Measurements from ENCODE around the gene GPR107. TPM values are rescaled to one million over a fixed set of nuclear protein-coding genes. Genes with fewer than 3 reads are reported as not detected.
A peak's percentile ranks its signal among the peaks of the same experiment; 100 is the strongest.

GPR107 gene
- total and polyA plus RNA-seq, 7 donors: 3.6 to 34.1 (median 19.6) TPM

DNA sequence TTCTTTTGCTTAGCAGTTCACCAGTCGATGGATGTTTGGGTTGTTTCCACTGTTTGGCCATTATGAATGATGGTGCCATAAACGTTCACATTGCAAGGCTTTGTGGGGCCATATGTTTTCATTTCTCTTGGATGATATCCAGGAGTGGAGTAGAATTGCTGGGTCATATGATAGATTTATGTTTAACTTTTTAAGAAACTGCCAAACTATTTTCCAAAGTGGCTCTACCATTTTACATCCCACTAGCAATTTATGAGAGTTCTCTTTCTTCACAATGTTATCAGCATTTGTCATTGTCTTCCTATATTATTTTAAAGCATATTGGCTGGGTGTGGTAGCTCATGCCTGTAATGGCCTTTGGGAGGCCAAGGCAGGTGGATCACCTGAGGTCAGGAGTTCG lies 5.2 kb downstream of the GPR107 start:
- no peaks in the 10 kb centered on the region for H3K27me3 ChIP-seq
- WGBS, 2 donors: 12 to 38% methylated on average over 3 of the region's 3 CpGs
- intact Hi-C loops (cut with DNase I): no loop called here

DNA sequence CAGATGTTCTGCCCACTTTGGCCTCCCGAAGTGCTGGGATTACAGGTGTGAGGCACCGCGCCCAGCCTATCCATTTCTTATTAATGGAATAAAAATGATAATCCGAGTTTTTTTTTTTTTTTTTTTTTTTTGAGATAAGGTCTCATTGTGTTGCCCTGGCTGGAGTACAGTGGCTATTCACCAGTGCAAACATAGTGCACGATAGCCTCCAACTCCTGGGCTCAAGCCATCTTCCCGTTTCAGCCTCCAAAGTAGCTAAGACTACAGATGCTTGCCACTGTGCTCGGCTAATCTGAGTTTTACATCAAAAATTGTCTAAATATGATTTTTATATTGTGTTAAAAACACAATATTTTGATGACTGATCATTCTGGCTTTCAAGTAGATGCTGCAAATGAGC lies 6.6 kb downstream of the GPR107 start:
- DNase-seq: no peak
- peaks cover 0 to 11% (median 0%) of the 10 kb centered on the region in 4 donors for H3K36me3 ChIP-seq
- 72 to 86% methylated on average over 7 of the region's 7 CpGs for WGBS, 2 donors
- H3K4me1 ChIP-seq: peaks cover 0 to 22% (median 10%) of the 10 kb centered on the region in 4 donors
- no peak overlapping the region for H3K27ac ChIP-seq
- intact Hi-C loops (cut with DNase I): no loop called here
- H3K4me3 ChIP-seq: no peak overlapping the region
- H3K9me3 ChIP-seq: no peaks in the 10 kb centered on the region
- TF ChIP-seq POLR2AphosphoS5 (IDR thresholded peaks at IDR 0.05): no peak
- TF ChIP-seq, protein P1, sequence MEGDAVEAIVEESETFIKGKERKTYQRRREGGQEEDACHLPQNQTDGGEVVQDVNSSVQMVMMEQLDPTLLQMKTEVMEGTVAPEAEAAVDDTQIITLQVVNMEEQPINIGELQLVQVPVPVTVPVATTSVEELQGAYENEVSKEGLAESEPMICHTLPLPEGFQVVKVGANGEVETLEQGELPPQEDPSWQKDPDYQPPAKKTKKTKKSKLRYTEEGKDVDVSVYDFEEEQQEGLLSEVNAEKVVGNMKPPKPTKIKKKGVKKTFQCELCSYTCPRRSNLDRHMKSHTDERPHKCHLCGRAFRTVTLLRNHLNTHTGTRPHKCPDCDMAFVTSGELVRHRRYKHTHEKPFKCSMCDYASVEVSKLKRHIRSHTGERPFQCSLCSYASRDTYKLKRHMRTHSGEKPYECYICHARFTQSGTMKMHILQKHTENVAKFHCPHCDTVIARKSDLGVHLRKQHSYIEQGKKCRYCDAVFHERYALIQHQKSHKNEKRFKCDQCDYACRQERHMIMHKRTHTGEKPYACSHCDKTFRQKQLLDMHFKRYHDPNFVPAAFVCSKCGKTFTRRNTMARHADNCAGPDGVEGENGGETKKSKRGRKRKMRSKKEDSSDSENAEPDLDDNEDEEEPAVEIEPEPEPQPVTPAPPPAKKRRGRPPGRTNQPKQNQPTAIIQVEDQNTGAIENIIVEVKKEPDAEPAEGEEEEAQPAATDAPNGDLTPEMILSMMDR (IDR thresholded peaks at IDR 0.05): no peak
- H3K27me3 ChIP-seq: no peaks in the 10 kb centered on the region

More for the DNA sequence above, 5.2 kb downstream of the GPR107 start:
- DNase-seq: no peak
- TF ChIP-seq, protein P1 (IDR thresholded peaks at IDR 0.05): no peak
- TF ChIP-seq POLR2A (IDR thresholded peaks at IDR 0.05) (no peak), EP300 (IDR thresholded peaks at IDR 0.05) (no peak), POLR2AphosphoS5 (IDR thresholded peaks at IDR 0.05) (no peak)
- Histone ChIP-seq H3K4me3 (no peak overlapping the region), H3K4me1 (peaks cover 0 to 25% (median 18%) of the 10 kb centered on the region in 4 donors), H3K9me3 (no peaks in the 10 kb centered on the region), H3K36me3 (peaks cover 0 to 11% (median 0%) of the 10 kb centered on the region in 4 donors), H3K27ac (no peak overlapping the region)

GRCh38 chr9:130062750-130063149 lies 9.0 kb downstream of the GPR107 start:
- WGBS, 2 donors: 75 to 80% methylated on average over 2 of the region's 2 CpGs
- Histone ChIP-seq H3K27me3 (no peaks in the 10 kb centered on the region), H3K36me3 (peaks cover 0 to 11% (median 0%) of the 10 kb centered on the region in 4 donors), H3K9me3 (no peaks in the 10 kb centered on the region), H3K27ac (no peak overlapping the region), H3K4me1 (peaks cover 0 to 18% (median 11%) of the 10 kb centered on the region in 4 donors), H3K4me3 (no peak overlapping the region)
- intact Hi-C loops (cut with DNase I): no loop called here
- DNase-seq: no peak
- no peak for TF ChIP-seq POLR2AphosphoS5 (IDR thresholded peaks at IDR 0.05)
- no peak for TF ChIP-seq EP300 (IDR thresholded peaks at IDR 0.05)
- no peak for TF ChIP-seq POLR2A (IDR thresholded peaks at IDR 0.05)
- TF ChIP-seq, protein P1 (IDR thresholded peaks at IDR 0.05): no peak

GRCh38 chr9:130064621-130065020 lies 10.9 kb downstream of the GPR107 start:
- no peak for DNase-seq
- no peaks in the 10 kb centered on the region for H3K27me3 ChIP-seq
- intact Hi-C loops (cut with DNase I): no loop called here
- no peaks in the 10 kb centered on the region for H3K9me3 ChIP-seq
- no peaks in the 10 kb centered on the region for H3K36me3 ChIP-seq
- TF ChIP-seq, protein P1 (IDR thresholded peaks at IDR 0.05): no peak
- TF ChIP-seq EP300 (IDR thresholded peaks at IDR 0.05) (no peak), POLR2A (IDR thresholded peaks at IDR 0.05) (no peak), POLR2AphosphoS5 (IDR thresholded peaks at IDR 0.05) (no peak)
- no peak overlapping the region for H3K27ac ChIP-seq
- WGBS, 2 donors: 96 to 97% methylated on average over 4 of the region's 4 CpGs
- H3K4me1 ChIP-seq: peaks cover 0 to 31% (median 10%) of the 10 kb centered on the region in 4 donors
- no peak overlapping the region for H3K4me3 ChIP-seq

DNA sequence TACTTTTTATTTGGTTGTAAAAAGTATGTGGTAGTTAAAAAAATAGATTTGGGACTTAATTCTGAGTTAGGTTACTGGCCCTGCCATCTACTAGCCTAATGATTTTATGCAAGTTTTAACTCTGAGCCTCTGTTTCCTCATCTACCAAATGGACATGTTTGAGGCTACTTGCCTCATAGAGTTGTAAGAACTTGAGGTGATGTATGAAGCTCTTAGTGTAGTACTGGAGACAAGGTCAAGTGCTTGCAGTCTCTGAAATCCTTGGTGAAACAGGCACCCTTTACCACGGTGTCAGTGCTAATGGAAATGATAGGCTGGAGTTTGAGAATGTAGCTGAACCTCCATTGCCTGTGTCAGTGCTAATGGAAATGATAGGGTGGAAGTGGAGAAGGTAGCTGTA lies 15.3 kb downstream of the GPR107 start:
- no peak for TF ChIP-seq POLR2AphosphoS5 (IDR thresholded peaks at IDR 0.05)
- no peak for TF ChIP-seq EP300 (IDR thresholded peaks at IDR 0.05)
- TF ChIP-seq POLR2A (IDR thresholded peaks at IDR 0.05): no peak
- TF ChIP-seq, protein P1 (IDR thresholded peaks at IDR 0.05): no peak
- H3K9me3 ChIP-seq: no peaks in the 10 kb centered on the region
- peak overlapping the region in 3 of 4 donors; percentile 7 to 57 (median 51) for H3K27ac ChIP-seq
- peaks cover 0 to 43% (median 16%) of the 10 kb centered on the region in 4 donors for H3K4me1 ChIP-seq
- no peaks in the 10 kb centered on the region for H3K27me3 ChIP-seq
- H3K4me3 ChIP-seq: no peak overlapping the region
- H3K36me3 ChIP-seq: no peaks in the 10 kb centered on the region
- no peak for DNase-seq
- 89 to 92% methylated on average over 1 of the region's 1 CpG for WGBS, 2 donors
- intact Hi-C loops (cut with DNase I): no loop called here
